Pancreas (tissue), 10 donors: Measurements from ENCODE around the gene CD1D. TPM values are rescaled to one million over a fixed set of nuclear protein-coding genes. Genes with fewer than 3 reads are reported as not detected.

Experiments used
- ATAC-seq, 4 donors: fragments of 200-7000 bp; cut with Tn5 transposase; one replicate each; pipeline versions ENCODE4 v1.8.0 to v1.9.1; 2020; ENCODE audit warnings: mild to moderate bottlenecking in 4 of 4, moderate library complexity in 4 of 4
- DNase-seq, 6 donors: peaks; one replicate each; pipeline ENCODE4 v3.0.0-alpha.2; 2020
- FAIRE-seq: peaks from 2 replicates; lab custom pipeline; 2012; peaks lifted over from hg19 to GRCh38; lab: Jason Lieb, UNC
- H3K27ac ChIP-seq, 4 donors: fragments of 200-600 bp; sonication (generic); 1 replicate in 3 of 4; 2 replicates in 1 of 4; pipeline versions ENCODE4 v1.5.0 to v1.8.0; 2020
- H3K27me3 ChIP-seq, 4 donors: fragments of 200-600 bp; one replicate each; pipeline ENCODE4 v1.8.0; 2021
- H3K36me3 ChIP-seq, 3 donors: fragments of 200-600 bp; sonication (generic) in 1 of 3; one replicate each; pipeline versions ENCODE4 v1.5.0 to v1.8.0; 2020 to 2021
- H3K4me1 ChIP-seq, 3 donors: fragments of 200-600 bp; one replicate each; pipeline ENCODE4 v1.8.0; 2021
- H3K4me3 ChIP-seq, 4 donors: fragments of 200-600 bp; sonication (generic) in 2 of 4; one replicate each; pipeline versions ENCODE4 v1.5.0 to v1.8.0; 2020 to 2021
- H3K9me3 ChIP-seq, 4 donors: fragments of 200-600 bp; one replicate each; pipeline ENCODE4 v1.8.0; 2021
- WGBS, 2 donors: extraction: QIAGEN DNeasy Blood & Tissue Kit; methylation state at CpG; one replicate each; pipeline ENCODE4 v1.1.7; 2013; 5-methylcytosine and 5-hydroxymethylcytosine counted together
- intact Hi-C, 3 donors: fragments of 100-400 bp; cut with DNase I; formaldehyde crosslinking; loops; one replicate each; pipeline versions ENCODE4 v1.11.1 to v1.14.2; 2022
- polyA plus RNA-seq, 2 donors: library from polyadenylated mRNA; stranded (reverse); fragments of 200-250 nt; gene quantifications; one replicate each; pipeline ENCODE4 v1.2.3, GENCODE V29; 2013
- total RNA-seq, 6 donors: library from RNA; stranded (reverse); fragmentation: NEBNext Ultra II Directional in 4 of 6; extraction: Animal tissue kit (Norgen Biotek cat#: 25700) in 4 of 6; gene quantifications; one replicate each; pipeline versions ENCODE4 v1.2.1 to v1.2.4, GENCODE V29; 2021 to 2023
- TF ChIP-seq, protein P1 (sequence below), 4 donors: fragments of 200-600 bp; sonication (generic) in 3 of 4; IDR thresholded peaks; one replicate each; pipeline versions ENCODE4 v1.5.0 to v1.8.0; 2021; ENCODE audit warnings: antibody characterized with exemption in 4 of 4
- donor health status: healthy with polysubstance abuse.
- donor health status: DM: no; HTN: no; CAD: no; lungs with moderate emphysema.
- donor health status: DM: no; HTN: no; CAD: no.
- donor health status: control.
- donor health status: control.
- donor health status: Bipolar disorder and iron deficiency.
- donor health status: DM: yes; HTN: yes; CAD: no.
- donor health status: DM: no; HTN: no; CAD: no.
- donor health status: DM: no; HTN: no; CAD: no.
- donor health status: DM: yes; HTN: yes; CAD: no.

The CD1D gene
- total and polyA plus RNA-seq, 8 donors: 0.08 to 1.3 (median 0.69) TPM

GRCh38 chr1:158146165-158146564 is 34.5 kb upstream of the CD1D start:
- DNase-seq: no peak
- WGBS, 2 donors: 76 to 88% methylated on average over 6 of the region's 6 CpGs
- Histone ChIP-seq H3K27ac (no peak overlapping the region), H3K4me1 (peaks cover 0 to 3% (median 0%) of the 10 kb centered on the region in 3 donors), H3K27me3 (no peaks in the 10 kb centered on the region), H3K36me3 (no peaks in the 10 kb centered on the region), H3K4me3 (no peak overlapping the region), H3K9me3 (no peaks in the 10 kb centered on the region)
- ATAC-seq: no peak
- intact Hi-C loops: no loop called here
- TF ChIP-seq, protein P1, sequence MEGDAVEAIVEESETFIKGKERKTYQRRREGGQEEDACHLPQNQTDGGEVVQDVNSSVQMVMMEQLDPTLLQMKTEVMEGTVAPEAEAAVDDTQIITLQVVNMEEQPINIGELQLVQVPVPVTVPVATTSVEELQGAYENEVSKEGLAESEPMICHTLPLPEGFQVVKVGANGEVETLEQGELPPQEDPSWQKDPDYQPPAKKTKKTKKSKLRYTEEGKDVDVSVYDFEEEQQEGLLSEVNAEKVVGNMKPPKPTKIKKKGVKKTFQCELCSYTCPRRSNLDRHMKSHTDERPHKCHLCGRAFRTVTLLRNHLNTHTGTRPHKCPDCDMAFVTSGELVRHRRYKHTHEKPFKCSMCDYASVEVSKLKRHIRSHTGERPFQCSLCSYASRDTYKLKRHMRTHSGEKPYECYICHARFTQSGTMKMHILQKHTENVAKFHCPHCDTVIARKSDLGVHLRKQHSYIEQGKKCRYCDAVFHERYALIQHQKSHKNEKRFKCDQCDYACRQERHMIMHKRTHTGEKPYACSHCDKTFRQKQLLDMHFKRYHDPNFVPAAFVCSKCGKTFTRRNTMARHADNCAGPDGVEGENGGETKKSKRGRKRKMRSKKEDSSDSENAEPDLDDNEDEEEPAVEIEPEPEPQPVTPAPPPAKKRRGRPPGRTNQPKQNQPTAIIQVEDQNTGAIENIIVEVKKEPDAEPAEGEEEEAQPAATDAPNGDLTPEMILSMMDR (IDR thresholded peaks at IDR 0.05): no peak
- no peak for FAIRE-seq

- intact Hi-C loops: no loop called here
- no peak overlapping the region for H3K4me3 ChIP-seq
- FAIRE-seq: no peak
These were observed 34.0 kb upstream of the CD1D start for GRCh38 chr1:158146739-158147138.

DNA sequence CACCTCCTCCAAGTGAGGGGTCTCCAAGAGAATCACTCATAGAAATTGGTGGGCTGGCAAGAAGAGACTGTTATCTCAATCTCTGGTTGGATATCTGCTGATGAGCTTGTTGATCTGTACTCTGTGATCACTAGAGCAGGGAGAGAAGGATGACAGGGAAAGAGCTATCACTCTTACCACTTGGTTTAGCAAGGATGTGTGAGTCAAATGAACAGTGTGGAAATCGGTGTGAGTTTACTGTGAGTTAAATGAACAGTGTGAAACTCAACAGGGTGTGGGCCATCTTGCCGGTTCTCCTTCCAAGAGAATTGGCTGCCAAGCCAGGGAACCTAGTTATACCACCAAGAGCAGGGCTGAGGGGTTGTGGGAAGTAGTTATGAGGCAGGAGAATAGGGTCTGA is 33.3 kb upstream of the CD1D start:
- no peaks in the 10 kb centered on the region for H3K36me3 ChIP-seq
- FAIRE-seq: no peak
- TF ChIP-seq, protein P1 (IDR thresholded peaks at IDR 0.05): no peak
- 59 to 73% methylated on average over 2 of the region's 2 CpGs for WGBS, 2 donors
- no peak for DNase-seq
- intact Hi-C loops: no loop called here
- no peak for ATAC-seq
- no peak overlapping the region for H3K27ac ChIP-seq
- H3K27me3 ChIP-seq: no peaks in the 10 kb centered on the region
- no peaks in the 10 kb centered on the region for H3K9me3 ChIP-seq
- H3K4me1 ChIP-seq: peaks cover 0 to 3% (median 0%) of the 10 kb centered on the region in 3 donors
- no peak overlapping the region for H3K4me3 ChIP-seq

More at GRCh38 chr1:158146739-158147138, 34.0 kb upstream of the CD1D start:
- no peak for ATAC-seq
- no peak for DNase-seq
- TF ChIP-seq, protein P1 (IDR thresholded peaks at IDR 0.05): no peak
- H3K27me3 ChIP-seq: no peaks in the 10 kb centered on the region
- H3K36me3 ChIP-seq: no peaks in the 10 kb centered on the region
- H3K27ac ChIP-seq: no peak overlapping the region
- WGBS, 2 donors: 66 to 77% methylated on average over 2 of the region's 2 CpGs
- no peaks in the 10 kb centered on the region for H3K9me3 ChIP-seq
- peaks cover 0 to 3% (median 0%) of the 10 kb centered on the region in 3 donors for H3K4me1 ChIP-seq

DNA sequence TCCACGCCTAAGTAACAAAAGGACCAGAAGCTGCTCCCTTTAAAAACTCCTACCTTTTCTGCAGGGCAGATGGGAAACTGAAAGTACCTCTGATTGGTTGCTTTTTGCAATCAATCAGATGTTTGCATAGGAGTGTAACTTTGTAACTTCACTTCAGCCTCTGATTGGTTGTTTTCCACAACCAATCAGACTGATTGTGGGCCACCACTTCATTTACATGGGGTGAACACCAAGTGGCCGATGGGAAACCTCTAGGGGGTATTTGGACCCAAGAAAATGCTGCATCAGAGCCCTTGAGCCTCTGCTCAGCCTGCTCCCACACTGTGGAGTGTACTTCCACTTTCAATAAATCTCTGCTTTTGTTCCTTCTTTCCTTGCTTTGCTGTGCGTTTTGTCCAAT is 32.8 kb upstream of the CD1D start:
- H3K36me3 ChIP-seq: no peaks in the 10 kb centered on the region
- TF ChIP-seq, protein P1 (IDR thresholded peaks at IDR 0.05): no peak
- intact Hi-C loops: no loop called here
- FAIRE-seq (no peak), ATAC-seq (no peak), DNase-seq (no peak)
- no peaks in the 10 kb centered on the region for H3K9me3 ChIP-seq
- H3K27me3 ChIP-seq: no peaks in the 10 kb centered on the region
- H3K4me3 ChIP-seq: no peak overlapping the region
- peaks cover 0 to 3% (median 0%) of the 10 kb centered on the region in 3 donors for H3K4me1 ChIP-seq
- 72 to 85% methylated on average over 3 of the region's 3 CpGs for WGBS, 2 donors
- no peak overlapping the region for H3K27ac ChIP-seq

DNA sequence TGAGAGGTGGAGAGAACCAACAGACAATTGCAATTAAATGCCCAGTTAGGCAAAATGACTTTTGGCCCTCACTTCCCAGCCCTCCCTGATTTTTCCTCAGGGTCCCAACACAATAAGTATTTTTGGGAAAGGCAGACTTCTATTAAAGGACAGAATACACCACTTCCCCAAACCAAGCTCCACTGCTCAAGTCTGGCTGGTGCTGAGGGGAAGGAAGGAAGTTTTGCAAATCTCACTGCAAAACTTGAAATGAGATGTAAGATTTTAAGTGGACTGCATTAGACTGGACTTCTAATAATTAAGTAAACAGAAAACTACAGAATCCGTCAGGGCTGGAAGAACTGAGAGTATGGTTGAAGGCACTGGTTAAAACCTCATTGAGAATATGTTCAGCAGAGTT is 32.2 kb upstream of the CD1D start:
- peaks cover 0 to 3% (median 0%) of the 10 kb centered on the region in 3 donors for H3K4me1 ChIP-seq
- peak overlapping the region in 1 of 4 donors; percentile 52 for H3K27ac ChIP-seq
- H3K36me3 ChIP-seq: no peaks in the 10 kb centered on the region
- no peaks in the 10 kb centered on the region for H3K9me3 ChIP-seq
- peak in 1 of 4 donors; percentile 7 for ATAC-seq
- FAIRE-seq: no peak
- H3K27me3 ChIP-seq: no peaks in the 10 kb centered on the region
- TF ChIP-seq, protein P1 (IDR thresholded peaks at IDR 0.05): no peak
- intact Hi-C loops: no loop called here
- WGBS, 2 donors: 60 to 88% methylated on average over 1 of the region's 1 CpG
- no peak for DNase-seq
- H3K4me3 ChIP-seq: no peak overlapping the region
